Neural progenitor cell (in vitro differentiated cells): ENCODE data around the gene MYLK4. TPM values are rescaled to one million over a fixed set of nuclear protein-coding genes. Genes with fewer than 3 reads are reported as not detected.

ENCODE experiments used
- DNase-seq: peaks from one replicate; pipeline ENCODE4 v3.0.0-alpha.2; 2016; ENCODE audit warnings: low spot score
- H2AFZ ChIP-seq: fragments of 200-600 bp; sonication (generic); replicated peaks from 2 replicates; pipeline ENCODE4 v1.6.1; 2016; ENCODE audit warnings: antibody characterized with exemption
- H3F3A ChIP-seq: fragments of 200-600 bp; sonication (generic); 2 replicates; pipeline ENCODE4 v1.6.1; 2016; ENCODE audit warnings: antibody characterized with exemption, low read depth
- H3K27ac ChIP-seq: fragments of 200-600 bp; sonication (generic); 2 replicates; pipeline ENCODE4 v1.5.1; 2016; ENCODE audit warnings: mild to moderate bottlenecking
- H3K27me3 ChIP-seq: fragments of 200-600 bp; sonication (generic); 2 replicates; pipeline ENCODE4 v1.6.1; 2016; ENCODE audit warnings: mild to moderate bottlenecking, moderate library complexity
- H3K36me3 ChIP-seq: fragments of 200-600 bp; sonication (generic); 2 replicates; pipeline ENCODE4 v1.5.1; 2016
- H3K4me1 ChIP-seq: fragments of 200-600 bp; sonication (generic); 2 replicates; pipeline ENCODE4 v1.6.1; 2016; ENCODE audit warnings: mixed run types
- H3K4me2 ChIP-seq: fragments of 200-600 bp; sonication (generic); 2 replicates; pipeline ENCODE4 v1.6.1; 2016
- H3K4me3 ChIP-seq: fragments of 200-600 bp; sonication (generic); 2 replicates; pipeline ENCODE4 v1.5.1; 2016
- H3K79me2 ChIP-seq: fragments of 200-600 bp; sonication (generic); 2 replicates; pipeline ENCODE4 v1.6.1; 2016; ENCODE audit warnings: low read depth
- H3K9ac ChIP-seq: fragments of 200-600 bp; sonication (generic); 2 replicates; pipeline ENCODE4 v1.6.1; 2016
- H3K9me3 ChIP-seq: fragments of 200-600 bp; sonication (generic); 2 replicates; pipeline ENCODE4 v1.5.1; 2016; ENCODE audit warnings: low read depth
- H4K20me1 ChIP-seq: fragments of 200-600 bp; sonication (generic); 2 replicates; pipeline ENCODE4 v1.6.1; 2016; ENCODE audit warnings: low read depth
- H3K27ac Mint-ChIP-seq: 3 replicates; pipeline ENCODE4 v1.8.0; 2021; ENCODE audit warnings: mixed read lengths
- H3K27me3 Mint-ChIP-seq: 2 replicates; pipeline ENCODE4 v1.8.0; 2022; ENCODE audit warnings: low read depth, mild to moderate bottlenecking, inconsistent platforms, moderate library complexity, mixed read lengths; ENCODE audit not compliant: insufficient read depth
- H3K36me3 Mint-ChIP-seq: 3 replicates; pipeline ENCODE4 v1.8.0; 2021; ENCODE audit warnings: mixed read lengths
- H3K4me1 Mint-ChIP-seq: 3 replicates; pipeline ENCODE4 v1.8.0; 2021; ENCODE audit warnings: mixed read lengths
- H3K4me3 Mint-ChIP-seq: 3 replicates; pipeline ENCODE4 v1.8.0; 2021; ENCODE audit warnings: mild to moderate bottlenecking, moderate library complexity, mixed read lengths
- H3K9me3 Mint-ChIP-seq: 3 replicates; pipeline ENCODE4 v1.8.0; 2020; ENCODE audit warnings: mixed read lengths
- CTCF ChIP-seq: fragments of 200-600 bp; sonication (generic); IDR thresholded peaks from 2 replicates; pipeline ENCODE4 v1.5.1; 2017; ENCODE audit warnings: antibody characterized with exemption, mild to moderate bottlenecking
- EZH2 ChIP-seq: fragments of 200-600 bp; sonication (generic); IDR thresholded peaks from 2 replicates; pipeline ENCODE4 v1.6.1; 2017; ENCODE audit warnings: antibody characterized with exemption, mild to moderate bottlenecking, moderate library complexity
- EZH2phosphoT487 ChIP-seq: fragments of 200-600 bp; sonication (generic); IDR thresholded peaks from 2 replicates; pipeline ENCODE4 v1.6.1; 2017; ENCODE audit warnings: antibody characterized with exemption
- total RNA-seq: library from RNA; depleted of rRNA; stranded (reverse); fragments of >200 nt; gene quantifications from 2 replicates; pipeline ENCODE4 v1.2.3, GENCODE V29; 2015; ENCODE audit warnings: low replicate concordance

The MYLK4 gene
- total RNA-seq, 1 donor from 2014 or later = not detected

DNA sequence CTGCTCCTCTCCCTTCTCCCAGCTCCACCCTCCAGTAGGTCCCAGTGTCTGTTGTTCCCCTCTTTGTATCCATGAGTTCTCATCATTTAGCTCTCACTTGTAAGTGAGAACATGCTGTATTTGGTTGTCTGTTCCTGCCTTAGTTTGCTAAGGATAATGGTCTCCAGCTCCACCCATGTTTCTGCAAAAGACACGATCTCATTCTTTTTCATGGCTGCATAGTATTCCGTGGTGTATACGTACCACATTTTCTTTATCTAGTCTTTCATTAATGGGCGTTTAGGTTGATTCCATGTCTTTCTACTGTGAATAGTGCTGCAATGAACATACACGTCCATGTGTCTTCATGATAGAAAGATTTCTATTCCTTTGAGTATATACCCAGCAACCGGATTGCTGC, 136.6 kb downstream of the MYLK4 start:
- no peak for DNase-seq
- Histone ChIP-seq H3K36me3 (no peaks in the 10 kb centered on the region), H3K4me3 (no peak overlapping the region), H3K9me3 (no peaks in the 10 kb centered on the region), H3K4me1 (peaks cover 7% of the 10 kb centered on the region), H3K79me2 (no peaks in the 10 kb centered on the region), H3K27me3 (no peaks in the 10 kb centered on the region), H4K20me1 (no peaks in the 10 kb centered on the region), H3F3A (peaks cover 6% of the 10 kb centered on the region), H3K27ac (no peak overlapping the region), H2AFZ (no peak overlapping the region), H3K9ac (no peak overlapping the region), H3K4me2 (no peak overlapping the region)
- no peak overlapping the region for H3K4me3 Mint-ChIP-seq
- no peak for TF ChIP-seq CTCF
- TF ChIP-seq EZH2phosphoT487 = no peak
- TF ChIP-seq EZH2 = no peak
- no peaks in the 10 kb centered on the region for H3K36me3 Mint-ChIP-seq
- peaks cover 4% of the 10 kb centered on the region for H3K9me3 Mint-ChIP-seq
- H3K4me1 Mint-ChIP-seq = peaks cover 11% of the 10 kb centered on the region
- no peak overlapping the region for H3K27ac Mint-ChIP-seq
- peaks cover 2% of the 10 kb centered on the region for H3K27me3 Mint-ChIP-seq

Other genes with a start within 250 kb of the MYLK4 start
- 25.3 and 34.5 TPM in 2 replicates for gene WRNIP1, start 14.5 kb upstream of the MYLK4 start, total RNA-seq
- gene SERPINB1, start 90.9 kb upstream of the MYLK4 start, total RNA-seq = 9.4 and 14.5 TPM in 2 replicates
- gene SERPINB9, start 152.4 kb upstream of the MYLK4 start, total RNA-seq = 0.59 and 0.94 TPM in 2 replicates
- gene SERPINB6, start 220.6 kb upstream of the MYLK4 start, total RNA-seq = 13.3 and 17.4 TPM in 2 replicates
- gene NQO2, start 249.0 kb upstream of the MYLK4 start, total RNA-seq = 17.2 and 19.5 TPM in 2 replicates